OCI-M2 (cell line): Measurements from ENCODE around the gene NFATC2IP.
A peak's percentile ranks its signal among the peaks of the same experiment; 100 is the strongest.
"Not testable (repeated sequence)": the region's sequence is repeated elsewhere in the genome, so short reads cannot be mapped to it uniquely, and the experiment has no call there.

ENCODE experiments used
- DNase-seq: peaks from one replicate; lab custom pipeline; 2025; ENCODE audit not compliant: unreplicated experiment; lab: John Stamatoyannopoulos, UW

Gene NFATC2IP

DNA sequence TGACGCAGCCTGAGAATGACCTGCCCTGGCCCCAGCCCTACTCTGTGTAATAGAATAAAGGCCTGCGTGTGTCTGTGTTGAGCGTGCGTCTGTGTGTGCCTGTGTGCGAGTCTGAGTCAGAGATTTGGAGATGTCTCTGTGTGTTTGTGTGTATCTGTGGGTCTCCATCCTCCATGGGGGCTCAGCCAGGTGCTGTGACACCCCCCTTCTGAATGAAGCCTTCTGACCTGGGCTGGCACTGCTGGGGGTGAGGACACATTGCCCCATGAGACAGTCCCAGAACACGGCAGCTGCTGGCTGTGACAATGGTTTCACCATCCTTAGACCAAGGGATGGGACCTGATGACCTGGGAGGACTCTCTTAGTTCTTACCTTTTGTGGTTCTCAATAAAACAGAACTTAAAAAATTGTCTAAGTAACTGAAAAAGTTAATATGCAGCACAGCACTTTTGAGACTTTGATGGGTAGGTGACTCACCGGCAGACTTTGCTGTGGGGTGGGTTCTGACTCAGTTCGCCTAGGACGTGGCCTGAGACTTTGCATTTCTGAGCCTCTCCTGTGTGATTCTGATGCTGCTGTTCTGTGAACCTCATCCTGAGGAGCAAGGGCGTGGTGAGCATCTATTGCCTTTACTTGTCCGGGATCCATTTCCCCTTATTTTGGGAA is 39.8 kb downstream of the NFATC2IP start:
- DNase-seq = no peak

DNA sequence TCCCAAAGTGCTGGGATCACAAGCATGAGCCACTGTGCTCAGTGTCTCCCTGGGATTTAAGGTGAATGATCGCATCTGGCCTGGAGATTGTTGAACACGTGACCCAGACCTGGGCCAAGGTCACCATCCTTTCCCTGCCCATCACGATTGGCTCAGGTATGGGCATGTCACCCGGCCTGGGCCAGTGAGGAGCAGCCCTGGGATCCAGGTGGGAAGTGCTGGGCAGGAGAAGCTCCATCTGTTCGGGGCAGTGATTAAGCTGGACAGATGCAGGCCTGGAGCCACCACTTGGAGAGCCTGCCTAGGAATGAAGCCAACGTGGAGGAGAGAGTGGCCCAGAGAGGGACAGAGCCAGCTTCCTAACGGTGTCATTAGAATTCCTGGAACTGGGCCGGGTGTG is 41.0 kb downstream of the NFATC2IP start:
- no peak for DNase-seq

DNA sequence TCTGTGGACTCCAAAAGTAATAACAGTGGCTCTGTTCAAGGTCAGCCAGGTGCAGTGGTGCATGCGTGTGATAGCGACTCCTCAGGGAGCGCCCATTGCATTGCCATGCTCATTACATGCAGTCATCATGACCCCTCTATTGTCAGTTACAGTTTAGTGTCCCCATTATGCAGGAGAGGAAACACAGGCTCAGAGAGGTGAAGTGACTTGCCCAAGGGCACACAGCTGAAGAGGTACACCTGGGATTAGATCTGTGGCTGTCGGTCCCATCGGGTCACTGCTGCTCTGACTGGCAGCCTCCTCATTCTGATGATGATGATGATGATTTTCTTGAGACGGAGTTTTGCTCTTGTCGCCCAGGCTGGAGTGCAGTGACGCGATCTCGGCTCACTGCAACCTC is 41.8 kb downstream of the NFATC2IP start:
- no peak for DNase-seq

DNA sequence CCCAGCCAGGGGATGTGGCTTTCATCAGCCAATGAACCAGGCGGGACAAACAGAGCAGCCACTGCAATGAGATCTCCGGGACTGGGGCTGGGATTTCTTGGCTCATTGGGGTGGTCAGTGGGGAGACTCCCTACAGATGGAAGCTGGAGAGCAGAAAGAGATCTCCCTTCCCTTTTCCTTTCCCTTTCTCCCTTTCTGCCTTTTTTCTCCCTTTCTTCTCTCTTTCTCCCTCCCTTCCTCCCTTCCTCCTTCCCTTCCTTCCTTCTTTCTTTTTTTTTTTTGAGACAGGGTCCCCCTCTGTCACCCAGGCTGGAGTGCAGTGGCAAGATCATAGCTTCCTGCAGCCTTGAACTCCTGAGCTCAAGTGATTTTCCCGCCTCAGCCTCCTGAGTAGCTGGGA is 48.1 kb downstream of the NFATC2IP start:
- DNase-seq = no peak

DNA sequence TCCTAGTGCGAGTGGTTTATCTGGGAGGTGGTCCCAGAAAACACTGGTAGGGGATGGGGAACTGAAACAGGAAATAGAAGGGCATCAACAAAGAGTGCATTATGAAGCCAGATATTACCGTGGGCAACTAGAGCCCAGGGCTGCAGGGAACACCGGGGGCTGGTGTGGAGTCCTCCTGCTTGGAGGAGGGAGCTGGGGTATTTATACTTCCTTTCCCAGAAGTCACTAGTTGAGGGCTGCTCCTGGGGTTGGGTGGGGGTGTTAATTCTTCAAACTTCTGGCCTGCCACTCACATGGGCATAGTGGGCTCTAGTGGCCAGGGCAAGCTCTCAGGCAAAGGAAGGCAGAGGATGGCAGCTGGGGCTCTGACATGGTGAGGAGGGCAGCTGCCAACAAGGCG is 48.8 kb downstream of the NFATC2IP start:
- no peak for DNase-seq

DNA sequence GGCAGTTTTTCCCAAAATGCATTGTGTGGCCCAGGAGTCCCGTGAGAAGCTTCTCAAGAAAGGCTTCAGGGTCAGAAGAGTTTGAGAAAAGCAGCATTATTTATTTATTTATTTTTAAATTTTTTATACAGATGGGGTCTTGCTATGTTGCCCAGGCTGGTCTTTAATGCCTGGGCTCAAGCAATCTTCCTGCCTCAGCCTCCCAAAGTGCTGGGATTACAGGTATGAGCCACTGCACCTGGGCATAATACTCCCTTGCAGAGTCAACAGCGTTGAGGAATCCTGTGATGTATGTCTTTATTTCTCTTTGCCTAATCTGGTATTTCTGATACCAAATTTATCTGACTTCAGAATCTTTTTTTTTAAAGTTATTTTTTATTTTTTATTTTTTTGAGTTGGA is 49.3 kb downstream of the NFATC2IP start:
- DNase-seq = no peak

DNA sequence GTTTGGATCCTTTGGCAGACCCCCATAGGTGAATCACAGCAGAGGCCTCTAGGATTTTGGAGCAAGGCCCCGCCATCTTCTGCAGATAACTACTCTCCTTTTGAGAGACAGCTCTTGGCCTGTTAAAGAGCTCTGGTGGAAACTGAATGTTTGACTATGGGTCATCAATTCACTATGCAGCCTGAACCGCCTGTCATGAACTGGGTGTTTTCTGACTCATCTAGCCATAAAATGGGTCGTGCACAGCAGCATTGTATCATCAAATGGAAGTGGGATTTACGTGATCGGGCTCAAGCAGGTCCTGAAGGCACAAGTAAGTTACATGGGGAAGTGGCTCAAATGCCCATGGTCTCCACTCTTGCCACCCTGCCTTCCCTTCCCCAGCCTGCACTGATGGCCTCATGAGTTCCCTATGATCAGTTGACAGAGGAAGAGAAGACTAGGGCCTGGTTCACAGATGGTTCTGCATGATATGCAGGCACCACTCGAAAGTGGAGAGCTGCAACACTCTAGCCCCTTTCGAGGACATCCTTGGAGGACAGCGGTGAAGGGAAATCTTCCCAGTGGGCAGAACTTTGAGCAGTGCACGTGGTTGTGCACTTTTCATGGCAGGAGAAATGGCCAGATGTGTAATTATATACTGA is 53.9 kb downstream of the NFATC2IP start:
- not testable (repeated sequence) for DNase-seq

DNA sequence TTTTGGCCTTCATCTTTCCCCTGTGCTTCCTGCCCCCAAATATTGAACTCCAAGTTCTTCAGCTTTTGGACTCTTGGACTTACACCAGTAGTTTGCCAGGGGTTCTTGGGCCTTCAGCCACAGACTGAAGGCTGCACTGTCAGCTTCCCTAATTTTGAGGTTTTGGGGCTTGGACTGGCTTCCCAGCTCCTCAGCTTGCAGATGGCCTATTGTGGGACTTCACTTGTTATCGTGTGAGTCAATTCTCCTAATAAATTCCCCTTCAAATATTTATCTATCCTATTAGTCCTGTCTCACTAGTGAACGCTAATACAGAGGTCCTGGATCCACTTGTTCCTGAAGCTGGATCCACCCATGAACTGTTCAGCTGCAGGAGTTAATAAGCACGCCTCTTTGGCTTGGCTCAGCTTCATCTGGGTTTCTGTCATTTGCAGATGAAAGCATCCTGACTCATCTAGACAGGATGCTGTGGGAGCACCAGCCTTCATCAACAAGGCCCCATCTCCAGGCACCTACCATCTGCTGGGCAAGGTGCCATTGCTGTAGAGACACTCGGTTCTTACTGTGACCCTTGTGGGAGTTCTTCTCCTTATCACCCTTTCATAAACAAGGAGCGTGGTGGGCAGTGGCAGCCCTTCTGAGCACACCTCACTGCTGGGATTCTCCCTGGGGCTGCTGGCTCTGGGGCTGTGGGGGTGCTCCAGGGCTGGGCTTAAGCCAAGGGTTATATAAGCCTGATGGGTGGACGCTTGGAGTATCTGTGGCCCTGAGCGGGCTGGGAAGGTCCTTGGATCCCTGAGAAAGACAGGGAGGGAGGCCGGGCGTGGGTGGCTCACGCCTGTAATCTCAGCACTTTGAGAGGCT is 57.2 kb downstream of the NFATC2IP start:
- DNase-seq = no peak

DNA sequence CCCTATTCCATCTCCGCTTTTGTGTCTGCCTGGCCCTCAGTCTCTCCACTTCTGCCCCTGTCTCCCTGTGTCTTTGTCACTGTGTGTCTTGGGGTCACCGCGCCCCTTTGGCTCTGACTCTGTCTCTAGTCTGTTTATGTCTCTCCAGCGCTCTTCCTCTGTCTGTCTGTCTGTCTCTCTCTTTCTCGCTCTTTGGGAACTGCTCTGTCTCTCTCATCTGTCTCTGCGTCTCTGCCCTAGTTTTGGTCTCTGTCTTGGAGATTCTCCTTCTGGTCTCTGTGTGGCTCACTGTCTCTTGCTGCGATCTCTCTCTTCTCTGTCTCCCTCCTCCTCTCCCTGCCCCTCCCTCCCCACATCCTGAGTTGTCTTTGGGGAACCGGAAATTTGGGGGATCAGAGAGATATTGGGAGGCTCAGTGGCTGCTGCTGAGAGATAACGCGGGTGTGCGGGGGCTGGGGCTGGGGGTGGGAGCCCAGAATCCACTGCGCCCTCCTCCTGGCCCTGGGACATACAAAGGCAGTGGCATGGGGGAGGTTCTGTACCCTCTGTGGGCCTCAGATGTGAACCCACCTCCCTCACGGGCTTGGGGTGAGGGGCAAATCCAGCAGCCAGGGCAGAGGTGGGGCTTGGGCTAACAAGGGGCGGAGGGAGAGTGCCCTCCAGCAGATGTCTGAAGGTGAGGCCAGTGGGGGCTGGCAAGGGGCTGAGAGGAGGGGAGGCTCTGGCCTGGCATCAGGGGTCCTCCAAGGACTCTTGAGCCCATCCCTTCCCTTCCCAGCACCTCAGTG is 58.5 kb downstream of the NFATC2IP start:
- DNase-seq = peak; percentile 66

DNA sequence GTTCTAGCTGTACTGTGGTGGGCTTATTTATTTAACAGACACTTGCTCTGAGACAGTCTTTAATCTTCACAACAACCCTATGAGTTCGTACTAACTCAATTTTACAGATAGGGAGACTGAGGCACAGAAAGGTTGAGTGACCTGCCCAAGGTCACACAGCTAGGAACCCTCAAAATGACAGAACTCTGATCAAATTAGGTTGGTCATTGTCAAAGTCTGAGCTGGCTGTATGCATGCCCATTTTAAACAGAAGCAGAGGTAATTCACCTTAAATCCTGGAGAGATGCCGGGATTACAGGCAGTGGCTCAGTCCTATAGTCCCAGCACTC is 59.1 kb downstream of the NFATC2IP start:
- DNase-seq = no peak

DNA sequence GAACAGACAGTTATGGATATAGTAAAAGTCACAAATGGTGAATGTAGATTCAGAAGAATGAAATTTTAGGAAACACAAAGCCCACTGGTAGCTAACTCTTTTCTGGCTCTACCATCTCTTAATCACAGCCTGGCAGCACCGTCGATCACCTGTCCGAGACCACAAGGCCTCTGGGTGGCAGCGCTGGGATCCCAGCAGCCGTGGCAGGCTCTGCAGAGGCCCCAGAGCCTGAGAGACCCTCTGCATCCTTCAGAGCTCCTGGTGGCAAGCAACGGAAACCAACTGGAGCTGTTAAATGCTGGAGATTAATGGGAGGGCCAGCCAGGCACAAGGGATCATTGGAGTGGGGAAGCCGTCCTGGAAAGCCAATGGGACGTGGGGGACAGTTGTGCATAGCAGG is 60.4 kb downstream of the NFATC2IP start:
- no peak for DNase-seq

DNA sequence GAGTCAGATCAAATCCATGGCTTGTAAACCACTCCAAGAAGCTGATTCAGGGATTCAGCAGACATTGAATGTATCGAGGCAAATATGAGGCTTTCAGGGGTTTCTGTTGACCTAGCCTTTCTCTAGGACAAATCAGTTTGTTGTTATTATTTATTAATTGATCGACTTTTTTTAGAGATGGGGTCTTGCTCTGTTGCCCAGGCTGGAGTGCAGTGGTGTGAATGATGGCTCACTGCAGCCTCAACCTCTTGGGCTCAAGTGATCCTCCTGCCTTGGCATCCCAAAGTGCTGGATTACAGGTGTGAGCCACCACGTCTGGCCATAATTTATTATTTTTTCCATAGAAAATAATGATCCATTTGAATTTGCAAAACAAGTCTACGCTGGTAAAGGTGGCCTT is 61.1 kb downstream of the NFATC2IP start:
- no peak for DNase-seq

DNA sequence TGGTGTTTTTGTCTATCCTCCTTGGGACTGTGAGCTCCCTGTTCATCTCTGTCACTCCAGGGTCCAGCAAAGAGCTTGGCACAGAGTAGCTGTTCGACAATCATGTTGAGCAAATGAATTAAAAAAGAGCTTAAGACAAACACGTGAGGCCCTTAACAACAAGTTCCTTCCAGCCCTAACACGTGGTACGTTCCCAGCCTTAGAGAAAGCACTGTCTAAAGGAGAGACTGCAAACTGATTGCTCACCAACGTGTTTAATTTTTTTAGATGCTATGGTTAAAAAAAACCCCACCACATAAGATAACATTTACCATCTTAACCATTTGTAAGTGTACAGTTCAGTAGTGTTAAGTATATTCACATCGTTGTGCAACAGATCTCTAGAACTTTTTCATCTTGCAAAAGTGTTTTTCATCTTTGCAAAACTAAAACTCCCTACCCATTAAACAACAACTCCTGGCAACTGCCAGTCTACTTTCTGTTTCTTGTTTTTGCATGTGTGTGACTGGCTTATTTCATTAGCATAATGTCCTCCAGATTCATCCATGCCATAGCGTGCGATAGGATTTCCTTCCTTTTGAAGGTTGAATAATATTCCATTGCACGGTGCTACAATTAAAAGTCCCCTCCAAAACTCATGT is 62.3 kb downstream of the NFATC2IP start:
- DNase-seq = no peak

DNA sequence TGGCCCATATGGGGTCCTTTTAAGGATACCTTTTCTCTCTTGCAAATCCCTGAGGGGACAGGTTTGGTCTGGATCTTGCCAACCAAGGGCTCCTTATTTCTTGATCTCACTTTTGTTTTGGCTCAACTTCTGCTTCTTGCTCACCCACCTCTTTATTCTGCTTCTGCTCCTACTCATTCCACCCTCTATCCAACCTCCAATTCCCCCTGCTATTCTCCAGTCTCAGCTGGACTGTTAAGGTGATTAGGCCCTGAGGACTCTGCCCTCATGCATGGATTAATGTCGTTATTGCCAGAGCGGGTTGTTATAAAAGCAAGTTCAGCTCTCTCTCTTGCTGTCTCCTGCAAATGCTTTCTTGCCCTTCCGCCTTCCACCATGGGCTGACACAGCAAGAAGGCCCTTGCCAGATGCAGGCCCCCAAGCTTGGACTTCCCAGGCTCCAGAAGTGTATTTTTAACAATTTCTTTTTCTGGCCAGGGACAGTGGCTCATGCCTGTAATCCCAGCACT is 63.9 kb downstream of the NFATC2IP start:
- no peak for DNase-seq
